Stimulated activated CD8-positive, alpha-beta memory T cell treated with anti-CD3 and anti-CD28 coated beads, Interleukin-4, amount 100 ng/mL, for 4 hours (primary cell): ENCODE data around the gene PSMD9.

Experiments used
- DNase-seq, 2 donors: peaks; one replicate each; pipeline ENCODE4 v3.0.0-alpha.2; 2020; ENCODE audit warnings: low read depth in 2 of 2, low spot score in 1 of 2

PSMD9 gene

GRCh38 chr12:121949648-121950397 lies 61.2 kb downstream of the PSMD9 start:
- DNase-seq, result no peak

- DNase-seq, result no peak
Observed at GRCh38 chr12:121953117-121953692, 64.6 kb downstream of the PSMD9 start.

GRCh38 chr12:121953695-121954094 lies 65.1 kb downstream of the PSMD9 start:
- DNase-seq, result no peak

- no peak for DNase-seq
Observed at GRCh38 chr12:121955258-121956237, 67.0 kb downstream of the PSMD9 start.

GRCh38 chr12:121957861-121958515 lies 69.4 kb downstream of the PSMD9 start:
- DNase-seq, result no peak

GRCh38 chr12:121958541-121959240 lies 70.1 kb downstream of the PSMD9 start:
- no peak for DNase-seq

- DNase-seq, result no peak
Observed at GRCh38 chr12:121960541-121960940, 72.0 kb downstream of the PSMD9 start.

GRCh38 chr12:121961195-121961879 lies 72.7 kb downstream of the PSMD9 start:
- no peak for DNase-seq

GRCh38 chr12:121963341-121964018 lies 74.9 kb downstream of the PSMD9 start:
- no peak for DNase-seq

- no peak for DNase-seq
Observed at GRCh38 chr12:121964813-121965643, 76.4 kb downstream of the PSMD9 start.

- no peak for DNase-seq
Observed at GRCh38 chr12:121966959-121967358, 78.4 kb downstream of the PSMD9 start.
